A673 (cell line): ENCODE measurements around the gene PCBD2.

Source experiments
- EZH2 ChIP-seq: fragments of 200-600 bp; sonication (generic); IDR thresholded peaks from 2 replicates; pipeline ENCODE4 v1.6.1; 2017; ENCODE audit warnings: borderline replicate concordance, low read depth, mild to moderate bottlenecking, mixed read lengths, antibody characterized with exemption, low read length; ENCODE audit not compliant: poor library complexity, severe bottlenecking
- TF ChIP-seq, protein P1 (sequence below): fragments of 300-800, 200-600 bp; sonication (generic); conservative IDR thresholded peaks from 2 replicates; pipeline ENCODE4 v1.5.1; 2017; ENCODE audit warnings: low read depth, mild to moderate bottlenecking, antibody characterized with exemption, low read length, moderate library complexity, mixed read lengths

DNA sequence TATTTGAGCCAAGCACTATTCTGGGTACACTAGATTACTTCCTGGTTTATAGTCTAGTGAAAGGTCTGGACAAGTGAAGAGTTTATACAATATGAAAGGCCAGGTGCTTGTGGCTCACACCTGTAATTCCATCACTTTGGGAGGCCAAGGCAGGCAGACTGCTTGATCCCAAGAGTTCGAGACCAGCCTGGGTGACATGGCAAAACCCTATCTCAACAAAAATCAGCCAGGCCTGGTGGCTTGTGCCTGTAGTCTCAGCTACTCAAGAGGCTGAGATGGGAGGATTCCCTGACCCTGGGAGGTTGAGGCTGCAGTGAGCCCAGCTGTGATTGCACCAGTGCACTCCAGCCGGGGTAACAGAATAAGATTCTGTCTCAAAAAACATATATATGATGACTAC lies 40.2 kb upstream of the PCBD2 start:
- TF ChIP-seq, protein P1, sequence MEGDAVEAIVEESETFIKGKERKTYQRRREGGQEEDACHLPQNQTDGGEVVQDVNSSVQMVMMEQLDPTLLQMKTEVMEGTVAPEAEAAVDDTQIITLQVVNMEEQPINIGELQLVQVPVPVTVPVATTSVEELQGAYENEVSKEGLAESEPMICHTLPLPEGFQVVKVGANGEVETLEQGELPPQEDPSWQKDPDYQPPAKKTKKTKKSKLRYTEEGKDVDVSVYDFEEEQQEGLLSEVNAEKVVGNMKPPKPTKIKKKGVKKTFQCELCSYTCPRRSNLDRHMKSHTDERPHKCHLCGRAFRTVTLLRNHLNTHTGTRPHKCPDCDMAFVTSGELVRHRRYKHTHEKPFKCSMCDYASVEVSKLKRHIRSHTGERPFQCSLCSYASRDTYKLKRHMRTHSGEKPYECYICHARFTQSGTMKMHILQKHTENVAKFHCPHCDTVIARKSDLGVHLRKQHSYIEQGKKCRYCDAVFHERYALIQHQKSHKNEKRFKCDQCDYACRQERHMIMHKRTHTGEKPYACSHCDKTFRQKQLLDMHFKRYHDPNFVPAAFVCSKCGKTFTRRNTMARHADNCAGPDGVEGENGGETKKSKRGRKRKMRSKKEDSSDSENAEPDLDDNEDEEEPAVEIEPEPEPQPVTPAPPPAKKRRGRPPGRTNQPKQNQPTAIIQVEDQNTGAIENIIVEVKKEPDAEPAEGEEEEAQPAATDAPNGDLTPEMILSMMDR: no peak
- no peak for TF ChIP-seq EZH2
